Fibroblast of mammary gland (primary cell): ENCODE measurements around the gene PAK1.
"Not testable (repeated sequence)": the region's sequence is repeated elsewhere in the genome, so short reads cannot be mapped to it uniquely, and the experiment has no call there.

Experiments used
- DNase-seq: peaks from one replicate; pipeline ENCODE4 v3.0.0-alpha.2; 2010; ENCODE audit warnings: low read depth
- H3K4me3 ChIP-seq: 2 replicates; pipeline ENCODE4 v1.5.1; 2011; ENCODE audit warnings: low read depth, mild to moderate bottlenecking, low read length, moderate library complexity; ENCODE audit not compliant: control insufficient read depth
- CTCF ChIP-seq: conservative IDR thresholded peaks from 2 replicates; pipeline ENCODE4 v1.5.1; 2011; ENCODE audit warnings: low read depth, low read length, inconsistent platforms; ENCODE audit not compliant: control insufficient read depth, insufficient read depth

Gene PAK1

DNA sequence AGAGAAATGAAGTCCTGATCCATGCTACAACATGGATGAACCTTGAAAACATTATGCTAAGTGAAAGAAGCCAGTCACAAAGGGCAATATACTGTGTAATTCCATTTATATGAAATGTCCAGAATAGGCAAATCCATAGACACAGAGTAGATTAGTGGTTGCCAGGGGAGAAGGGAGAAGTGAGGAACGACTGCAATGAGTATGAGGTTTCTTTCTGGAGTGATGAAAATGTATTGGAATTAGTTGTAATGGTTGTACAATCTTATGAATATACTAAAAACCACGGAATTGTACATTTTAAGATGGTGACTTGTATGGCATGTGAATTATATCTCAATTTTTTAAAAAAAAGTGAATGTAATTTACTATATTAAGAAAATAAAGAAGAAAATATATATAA lies 89.3 kb downstream of the PAK1 start:
- H3K4me3 ChIP-seq = no peak overlapping the region
- no peak for TF ChIP-seq CTCF
- DNase-seq = no peak

- DNase-seq, H3K4me3 ChIP-seq: not testable (repeated sequence)
Observed at GRCh38 chr11:77383349-77383748, 90.5 kb downstream of the PAK1 start.

DNA sequence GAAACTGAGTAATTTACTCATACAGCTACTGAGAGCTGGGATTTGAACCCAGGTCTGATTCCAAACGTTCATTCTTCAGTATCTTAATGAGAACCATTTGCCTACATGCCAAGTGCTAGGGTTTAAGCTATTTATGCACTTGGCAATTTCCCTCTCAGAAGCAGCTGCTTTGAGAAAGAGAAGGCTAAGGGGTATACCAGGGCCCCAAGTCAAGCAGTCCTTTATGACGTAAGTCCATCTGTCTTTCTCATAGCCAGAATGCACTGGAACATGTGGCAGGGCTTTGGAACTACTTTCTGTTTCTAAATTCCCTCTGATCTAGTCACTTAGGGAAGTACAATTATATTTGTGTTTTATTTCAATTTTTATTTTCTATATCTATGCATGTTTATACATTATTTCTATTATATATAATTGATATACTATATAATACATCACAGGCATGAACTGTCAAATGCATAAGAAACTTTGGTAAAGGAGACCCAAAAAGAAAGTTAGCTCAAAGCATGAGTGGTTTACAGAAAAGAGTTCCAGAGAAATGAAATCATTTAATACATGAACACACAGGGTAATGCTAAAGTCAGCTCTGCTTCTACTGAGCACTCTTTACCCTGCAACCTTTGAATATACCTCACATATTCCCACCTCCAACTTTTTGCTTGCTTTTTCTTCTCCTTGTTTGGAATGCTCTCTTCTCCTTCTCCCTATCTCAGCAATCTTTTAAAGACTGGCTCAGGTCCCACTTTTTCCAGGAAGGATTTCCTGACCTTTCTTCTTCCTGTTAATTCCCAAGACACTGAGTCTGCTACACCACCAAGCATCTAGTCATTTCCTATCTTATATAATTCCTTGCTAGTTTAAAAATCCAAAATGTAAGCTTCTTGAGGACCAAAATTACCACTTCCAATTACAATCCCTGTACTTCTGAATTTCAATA lies 91.9 kb downstream of the PAK1 start:
- no peak overlapping the region for H3K4me3 ChIP-seq
- peak; percentile 74 for DNase-seq

GRCh38 chr11:77379934-77380333 lies 94.0 kb downstream of the PAK1 start:
- no peak for TF ChIP-seq CTCF
- DNase-seq = no peak
- no peak overlapping the region for H3K4me3 ChIP-seq

More for the DNA sequence above, 91.9 kb downstream of the PAK1 start:
- TF ChIP-seq CTCF = no peak

- peak; percentile 27 for DNase-seq
- no peak overlapping the region for H3K4me3 ChIP-seq
- TF ChIP-seq CTCF = no peak
Observed at GRCh38 chr11:77379253-77379652, 94.6 kb downstream of the PAK1 start.

- TF ChIP-seq CTCF = no peak
- no peak for DNase-seq
- no peak overlapping the region for H3K4me3 ChIP-seq
Observed at GRCh38 chr11:77377734-77378133, 96.2 kb downstream of the PAK1 start.

- no peak for TF ChIP-seq CTCF
- DNase-seq = peak; percentile 26
- H3K4me3 ChIP-seq = no peak overlapping the region
Observed at GRCh38 chr11:77375107-77375506, 98.8 kb downstream of the PAK1 start.
